HCT116 (cell line): ENCODE data around the gene PKP3. TPM values are rescaled to one million over a fixed set of nuclear protein-coding genes. Genes with fewer than 3 reads are reported as not detected.

Experiments used
- ATAC-seq: fragments of 200-7000 bp; cut with Tn5 transposase; 2 replicates; pipeline ENCODE4 v1.9.1; 2020; ENCODE audit warnings: mild to moderate bottlenecking, moderate library complexity
- BruUV-seq: library from RNA; stranded (reverse); fragments of 400-500 nt; replicated peaks from 2 replicates; lab custom pipeline; 2021; lab: Mats Ljungman, UMichigan
- CTCF ChIA-PET: fragments of 300-600 bp; sonication (Branson Sonifier 250); formaldehyde crosslinking; loops from one replicate; lab custom pipeline; 2021; ENCODE audit warnings: antibody characterized with exemption; lab: Charles Lee
- POLR2A ChIA-PET: fragments of 300-600, 350-600 bp; sonication (Branson Sonifier 250); formaldehyde crosslinking; loops from one replicate; lab custom pipeline; 2021; ENCODE audit warnings: antibody characterized with exemption; lab: Charles Lee
- RAD21 ChIA-PET, 2 experiments: fragments of 300-600 bp; sonication (Branson Sonifier 250); formaldehyde crosslinking; loops; one replicate each; lab custom pipeline; 2023; ENCODE audit warnings: low total read pairs in 2 of 2; ENCODE audit not compliant: uncharacterized antibody in 2 of 2, unreplicated experiment in 2 of 2, low non-redundant PET in 1 of 2; lab: Charles Lee
- DNase-seq: peaks from one replicate; pipeline ENCODE4 v3.0.0-alpha.2; 2010; ENCODE audit warnings: low read depth, low spot score
- H2AFZ ChIP-seq: fragments of 200-600 bp; shearing (Covaris generic), sonication (generic); 2 replicates; pipeline ENCODE4 v1.6.1; 2017; ENCODE audit warnings: low read depth, mixed run types, mixed read lengths, antibody characterized with exemption, low read length; ENCODE audit not compliant: poor library complexity, severe bottlenecking
- H3K27ac ChIP-seq: 2 replicates; pipeline ENCODE4 v1.5.1; 2012; ENCODE audit warnings: low read depth, low read length
- H3K27me3 ChIP-seq: fragments of 200-600 bp; sonication (generic); 2 replicates; pipeline ENCODE4 v1.6.1; 2016; ENCODE audit warnings: mixed run types, low read length, mixed read lengths; ENCODE audit not compliant: insufficient read depth
- H3K36me3 ChIP-seq, 2 experiments: fragments of 200-500 bp in 1 of 2; fragments of 200-600 bp in 1 of 2; sonication (Bioruptor generic) in 1 of 2; sonication (generic) in 1 of 2; 2 replicates each; pipeline versions ENCODE4 v1.5.1 to v1.6.1; 2014 to 2016; ENCODE audit warnings: low read length in 2 of 2, inconsistent platforms in 1 of 2, mixed read lengths in 1 of 2, mixed run types in 1 of 2; ENCODE audit not compliant: insufficient read depth in 2 of 2, control insufficient read depth in 1 of 2
- H3K4me1 ChIP-seq, 2 experiments: fragments of 200-600 bp in 1 of 2; sonication (generic) in 1 of 2; 2 replicates each; pipeline versions ENCODE4 v1.5.1 to v1.6.1; 2012 to 2017; ENCODE audit warnings: low read length in 2 of 2, inconsistent platforms in 1 of 2, mild to moderate bottlenecking in 1 of 2, mixed read lengths in 1 of 2, mixed run types in 1 of 2, moderate library complexity in 1 of 2; ENCODE audit not compliant: insufficient read depth in 2 of 2, control insufficient read depth in 1 of 2
- H3K4me2 ChIP-seq: fragments of 200-600 bp; sonication (generic); 2 replicates; pipeline ENCODE4 v1.6.1; 2017; ENCODE audit warnings: mixed run types, low read length, mixed read lengths
- H3K4me3 ChIP-seq, 2 experiments: fragments of 200-600 bp in 1 of 2; sonication (generic) in 1 of 2; replicated peaks in 1 of 2; 2 replicates each; pipeline ENCODE4 v1.5.1; 2011 to 2016; ENCODE audit warnings: low read length in 2 of 2, control low read depth in 1 of 2, low read depth in 1 of 2, mild to moderate bottlenecking in 1 of 2, mixed read lengths in 1 of 2, mixed run types in 1 of 2
- H3K79me2 ChIP-seq: fragments of 200-600 bp; sonication (generic); 2 replicates; pipeline ENCODE4 v1.6.1; 2017; ENCODE audit warnings: mild to moderate bottlenecking, mixed run types, low read length, moderate library complexity, mixed read lengths; ENCODE audit not compliant: insufficient read depth
- H3K9ac ChIP-seq: fragments of 200-600 bp; sonication (generic); 2 replicates; pipeline ENCODE4 v1.6.1; 2016; ENCODE audit warnings: low read length, mixed read lengths
- H3K9me2 ChIP-seq: fragments of 200-600 bp; sonication (generic), shearing (Covaris generic); 2 replicates; pipeline ENCODE4 v1.6.1; 2017; ENCODE audit warnings: mixed run types, mild to moderate bottlenecking, moderate library complexity; ENCODE audit not compliant: insufficient read depth
- H3K9me3 ChIP-seq, 2 experiments: fragments of 200-500 bp in 1 of 2; fragments of 200-600 bp in 1 of 2; sonication (Bioruptor generic) in 1 of 2; sonication (generic) in 1 of 2; 2 replicates each; pipeline ENCODE4 v1.6.1; 2014 to 2017; ENCODE audit warnings: low read length in 2 of 2, mixed read lengths in 2 of 2, inconsistent platforms in 1 of 2, low read depth in 1 of 2, mild to moderate bottlenecking in 1 of 2, mixed run types in 1 of 2, moderate library complexity in 1 of 2; ENCODE audit not compliant: control insufficient read depth in 1 of 2, insufficient read depth in 1 of 2
- H4K20me1 ChIP-seq: fragments of 200-600 bp; sonication (generic), shearing (Covaris generic); 2 replicates; pipeline ENCODE4 v1.6.1; 2017; ENCODE audit warnings: mixed run types, mild to moderate bottlenecking, moderate library complexity; ENCODE audit not compliant: insufficient read depth
- CBX3 ChIP-seq: IDR thresholded peaks from 2 replicates; pipeline ENCODE4 v1.6.1; 2012; ENCODE audit warnings: low read depth
- CEBPB ChIP-seq: IDR thresholded peaks from 2 replicates; pipeline ENCODE4 v1.6.1; 2012; ENCODE audit warnings: low read depth
- EGR1 ChIP-seq: IDR thresholded peaks from 2 replicates; pipeline ENCODE4 v1.6.1; 2012; ENCODE audit warnings: low read depth
- FOSL1 ChIP-seq: IDR thresholded peaks from 2 replicates; pipeline ENCODE4 v1.6.1; 2012; ENCODE audit warnings: low read depth
- JUND ChIP-seq: IDR thresholded peaks from 2 replicates; pipeline ENCODE4 v1.6.1; 2012
- RAD21 ChIP-seq: IDR thresholded peaks from 2 replicates; pipeline ENCODE4 v1.6.1; 2012; ENCODE audit warnings: low read depth, mild to moderate bottlenecking
- SP1 ChIP-seq: IDR thresholded peaks from 2 replicates; pipeline ENCODE4 v1.6.1; 2012; ENCODE audit warnings: low read depth
- TCF7L2 ChIP-seq: IDR thresholded peaks from 2 replicates; pipeline ENCODE4 v1.7.0; 2011; ENCODE audit warnings: borderline replicate concordance, inconsistent platforms; ENCODE audit not compliant: insufficient read depth, insufficient read length; ENCODE audit errors: extremely low read depth
- intact Hi-C: fragments of 100-400 bp; cut with micrococcal nuclease; formaldehyde crosslinking; loops from 2 replicates; pipeline ENCODE4 v1.10.0; 2022
- total RNA-seq: library from RNA; stranded (reverse); gene quantifications from one replicate; pipeline ENCODE4 v1.2.1, GENCODE V29; 2021; ENCODE audit not compliant: unreplicated experiment
- TF ChIP-seq, protein P1 (sequence below): IDR thresholded peaks from 2 replicates; pipeline ENCODE4 v1.6.1; 2012
- TF ChIP-seq, protein P2 (sequence below), 3 experiments: fragments of 200-600 bp in 1 of 3; sonication (generic) in 1 of 3; IDR thresholded peaks in 2 of 3; conservative IDR thresholded peaks in 1 of 3; 2 replicates each; pipeline ENCODE4 v1.5.1; 2012 to 2017; ENCODE audit warnings: low read depth in 2 of 3, low read length in 2 of 3, antibody characterized with exemption in 1 of 3, borderline replicate concordance in 1 of 3, control low read depth in 1 of 3, mild to moderate bottlenecking in 1 of 3, mixed read lengths in 1 of 3, mixed run types in 1 of 3, moderate library complexity in 1 of 3; ENCODE audit not compliant: insufficient read depth in 1 of 3
- TF ChIP-seq, protein P3 (sequence below): IDR thresholded peaks from 2 replicates; pipeline ENCODE4 v1.6.1; 2012; ENCODE audit warnings: low read depth
- TF ChIP-seq, protein P4 (sequence below): IDR thresholded peaks from 2 replicates; pipeline ENCODE4 v1.6.1; 2011; ENCODE audit warnings: mild to moderate bottlenecking, low read length, moderate library complexity; ENCODE audit not compliant: insufficient replicate concordance; ENCODE audit errors: extremely low read depth

Gene PKP3
- total RNA-seq, 1 experiment from 2014 or later = 157 TPM

DNA sequence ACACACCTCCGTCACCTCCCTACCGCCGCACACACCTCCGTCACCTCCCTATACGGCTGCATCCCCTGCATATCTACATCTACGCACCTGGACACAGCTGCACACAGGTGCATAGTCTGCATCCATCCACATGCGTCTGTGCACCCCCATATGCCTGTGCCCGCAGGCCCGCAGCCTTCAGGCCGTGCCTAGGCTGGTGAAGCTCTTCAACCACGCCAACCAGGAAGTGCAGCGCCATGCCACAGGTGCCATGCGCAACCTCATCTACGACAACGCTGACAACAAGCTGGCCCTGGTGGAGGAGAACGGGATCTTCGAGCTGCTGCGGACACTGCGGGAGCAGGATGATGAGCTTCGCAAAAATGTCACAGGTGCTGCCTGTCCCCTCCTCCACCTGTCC lies 4.8 kb downstream of the PKP3 start:
- Histone ChIP-seq H3K4me1 (peaks cover 9 to 18% of the 10 kb centered on the region in 2 experiments; a peak in 3 of 4 replicates), H3K27ac (no peak overlapping the region), H3K4me2 (no peak overlapping the region), H3K27me3 (no peaks in the 10 kb centered on the region), H3K9ac (no peak overlapping the region), H2AFZ (no peak overlapping the region), H4K20me1 (no peaks in the 10 kb centered on the region), H3K36me3 (peaks cover 9 to 45% of the 10 kb centered on the region in 2 experiments; a peak in 3 of 4 replicates), H3K4me3 (no peak overlapping the region), H3K9me2 (no peaks in the 10 kb centered on the region), H3K9me3 (no peaks in the 10 kb centered on the region), H3K79me2 (peaks cover 37% of the 10 kb centered on the region)
- intact Hi-C loops = loop anchor here (10.0 kb wide), 1 partner anchor 94 kb away; the partner anchor contains the start of gene IFITM2
- POLR2A ChIA-PET = no interaction called here
- CTCF ChIA-PET = no interaction called here
- RAD21 ChIA-PET = no interaction called here
- no peak for ATAC-seq
- BruUV-seq = no TSS peak
- DNase-seq = no peak
- TF ChIP-seq, protein P1, sequence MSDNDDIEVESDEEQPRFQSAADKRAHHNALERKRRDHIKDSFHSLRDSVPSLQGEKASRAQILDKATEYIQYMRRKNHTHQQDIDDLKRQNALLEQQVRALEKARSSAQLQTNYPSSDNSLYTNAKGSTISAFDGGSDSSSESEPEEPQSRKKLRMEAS = no peak
- no peak for TF ChIP-seq FOSL1
- no peak for TF ChIP-seq CBX3
- no peak for TF ChIP-seq CEBPB
- TF ChIP-seq, protein P2, sequence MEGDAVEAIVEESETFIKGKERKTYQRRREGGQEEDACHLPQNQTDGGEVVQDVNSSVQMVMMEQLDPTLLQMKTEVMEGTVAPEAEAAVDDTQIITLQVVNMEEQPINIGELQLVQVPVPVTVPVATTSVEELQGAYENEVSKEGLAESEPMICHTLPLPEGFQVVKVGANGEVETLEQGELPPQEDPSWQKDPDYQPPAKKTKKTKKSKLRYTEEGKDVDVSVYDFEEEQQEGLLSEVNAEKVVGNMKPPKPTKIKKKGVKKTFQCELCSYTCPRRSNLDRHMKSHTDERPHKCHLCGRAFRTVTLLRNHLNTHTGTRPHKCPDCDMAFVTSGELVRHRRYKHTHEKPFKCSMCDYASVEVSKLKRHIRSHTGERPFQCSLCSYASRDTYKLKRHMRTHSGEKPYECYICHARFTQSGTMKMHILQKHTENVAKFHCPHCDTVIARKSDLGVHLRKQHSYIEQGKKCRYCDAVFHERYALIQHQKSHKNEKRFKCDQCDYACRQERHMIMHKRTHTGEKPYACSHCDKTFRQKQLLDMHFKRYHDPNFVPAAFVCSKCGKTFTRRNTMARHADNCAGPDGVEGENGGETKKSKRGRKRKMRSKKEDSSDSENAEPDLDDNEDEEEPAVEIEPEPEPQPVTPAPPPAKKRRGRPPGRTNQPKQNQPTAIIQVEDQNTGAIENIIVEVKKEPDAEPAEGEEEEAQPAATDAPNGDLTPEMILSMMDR (IDR thresholded peaks at IDR 0.05 in 2 of 3, conservative IDR thresholded peaks at IDR 0.05 in 1 of 3; ENCODE audit: borderline replicate concordance in 1 of 3, insufficient read depth in 1 of 3, low read depth in 2 of 3, low read length in 2 of 3) = no peak
- TF ChIP-seq, protein P3, sequence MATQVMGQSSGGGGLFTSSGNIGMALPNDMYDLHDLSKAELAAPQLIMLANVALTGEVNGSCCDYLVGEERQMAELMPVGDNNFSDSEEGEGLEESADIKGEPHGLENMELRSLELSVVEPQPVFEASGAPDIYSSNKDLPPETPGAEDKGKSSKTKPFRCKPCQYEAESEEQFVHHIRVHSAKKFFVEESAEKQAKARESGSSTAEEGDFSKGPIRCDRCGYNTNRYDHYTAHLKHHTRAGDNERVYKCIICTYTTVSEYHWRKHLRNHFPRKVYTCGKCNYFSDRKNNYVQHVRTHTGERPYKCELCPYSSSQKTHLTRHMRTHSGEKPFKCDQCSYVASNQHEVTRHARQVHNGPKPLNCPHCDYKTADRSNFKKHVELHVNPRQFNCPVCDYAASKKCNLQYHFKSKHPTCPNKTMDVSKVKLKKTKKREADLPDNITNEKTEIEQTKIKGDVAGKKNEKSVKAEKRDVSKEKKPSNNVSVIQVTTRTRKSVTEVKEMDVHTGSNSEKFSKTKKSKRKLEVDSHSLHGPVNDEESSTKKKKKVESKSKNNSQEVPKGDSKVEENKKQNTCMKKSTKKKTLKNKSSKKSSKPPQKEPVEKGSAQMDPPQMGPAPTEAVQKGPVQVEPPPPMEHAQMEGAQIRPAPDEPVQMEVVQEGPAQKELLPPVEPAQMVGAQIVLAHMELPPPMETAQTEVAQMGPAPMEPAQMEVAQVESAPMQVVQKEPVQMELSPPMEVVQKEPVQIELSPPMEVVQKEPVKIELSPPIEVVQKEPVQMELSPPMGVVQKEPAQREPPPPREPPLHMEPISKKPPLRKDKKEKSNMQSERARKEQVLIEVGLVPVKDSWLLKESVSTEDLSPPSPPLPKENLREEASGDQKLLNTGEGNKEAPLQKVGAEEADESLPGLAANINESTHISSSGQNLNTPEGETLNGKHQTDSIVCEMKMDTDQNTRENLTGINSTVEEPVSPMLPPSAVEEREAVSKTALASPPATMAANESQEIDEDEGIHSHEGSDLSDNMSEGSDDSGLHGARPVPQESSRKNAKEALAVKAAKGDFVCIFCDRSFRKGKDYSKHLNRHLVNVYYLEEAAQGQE = no peak
- TF ChIP-seq, protein P4, sequence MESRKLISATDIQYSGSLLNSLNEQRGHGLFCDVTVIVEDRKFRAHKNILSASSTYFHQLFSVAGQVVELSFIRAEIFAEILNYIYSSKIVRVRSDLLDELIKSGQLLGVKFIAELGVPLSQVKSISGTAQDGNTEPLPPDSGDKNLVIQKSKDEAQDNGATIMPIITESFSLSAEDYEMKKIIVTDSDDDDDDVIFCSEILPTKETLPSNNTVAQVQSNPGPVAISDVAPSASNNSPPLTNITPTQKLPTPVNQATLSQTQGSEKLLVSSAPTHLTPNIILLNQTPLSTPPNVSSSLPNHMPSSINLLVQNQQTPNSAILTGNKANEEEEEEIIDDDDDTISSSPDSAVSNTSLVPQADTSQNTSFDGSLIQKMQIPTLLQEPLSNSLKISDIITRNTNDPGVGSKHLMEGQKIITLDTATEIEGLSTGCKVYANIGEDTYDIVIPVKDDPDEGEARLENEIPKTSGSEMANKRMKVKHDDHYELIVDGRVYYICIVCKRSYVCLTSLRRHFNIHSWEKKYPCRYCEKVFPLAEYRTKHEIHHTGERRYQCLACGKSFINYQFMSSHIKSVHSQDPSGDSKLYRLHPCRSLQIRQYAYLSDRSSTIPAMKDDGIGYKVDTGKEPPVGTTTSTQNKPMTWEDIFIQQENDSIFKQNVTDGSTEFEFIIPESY = no peak
- TF ChIP-seq TCF7L2 = no peak
- TF ChIP-seq SP1 = no peak
- TF ChIP-seq JUND = no peak
- no peak for TF ChIP-seq EGR1
- no peak for TF ChIP-seq RAD21
